Renal pelvis (tissue), 3 donors: ENCODE data around the gene TMED1. TPM values are rescaled to one million over a fixed set of nuclear protein-coding genes. Genes with fewer than 3 reads are reported as not detected.

Experiments
- polyA plus RNA-seq, 3 donors: library from polyadenylated mRNA; unstranded; fragments of 120-200 nt; gene quantifications; one replicate each; pipeline ENCODE4 v1.2.1, GENCODE V29; 2013; ENCODE audit not compliant: insufficient read length in 3 of 3

TMED1 gene
- polyA plus RNA-seq, 3 donors: 52.6 to 65.4 (median 64.4) TPM

Other genes with a start within 250 kb of the TMED1 start
- gene AP1M2, start 248.9 kb downstream of the TMED1 start, polyA plus RNA-seq: 10 to 100 TPM; 43.2 to 60.3 (median 58.5) TPM
- gene SLC44A2, start 210.7 kb downstream of the TMED1 start, polyA plus RNA-seq: 100 to 1,000 TPM; 184 to 215 (median 189) TPM
- 100 to 1,000 TPM; 288 to 368 (median 331) TPM for gene ILF3, start 181.9 kb downstream of the TMED1 start, polyA plus RNA-seq
- 10 to 100 TPM; 65.6 to 79.6 (median 73.6) TPM for gene QTRT1, start 134.8 kb downstream of the TMED1 start, polyA plus RNA-seq
- 100 to 1,000 TPM; 130 to 167 (median 158) TPM for gene DNM2, start 118.1 kb downstream of the TMED1 start, polyA plus RNA-seq
- gene C19orf38, start 12.2 kb upstream of the TMED1 start, polyA plus RNA-seq: 1 to 10 TPM; 1.7 to 2.1 (median 1.8) TPM
- 10 to 100 TPM; 50.7 to 52.2 (median 51.9) TPM for gene CARM1, start 35.3 kb upstream of the TMED1 start, polyA plus RNA-seq
- 10 to 100 TPM; 44.5 to 53.1 (median 49.5) TPM for gene YIPF2, start 92.4 kb upstream of the TMED1 start, polyA plus RNA-seq
- gene TIMM29, start 92.6 kb upstream of the TMED1 start, polyA plus RNA-seq: 10 to 100 TPM; 26.3 to 33.3 (median 31.1) TPM
- 100 to 1,000 TPM; 164 to 189 (median 168) TPM for gene SMARCA4, start 124.8 kb upstream of the TMED1 start, polyA plus RNA-seq